Endothelial cell of umbilical vein (primary cell): ENCODE results near the gene ALDH7A1. TPM values are rescaled to one million over a fixed set of nuclear protein-coding genes. Genes with fewer than 3 reads are reported as not detected.

Experiments
- BruUV-seq: library from RNA; stranded (reverse); fragments of 400-500 nt; replicated peaks from 2 replicates; lab custom pipeline; 2021; lab: Mats Ljungman, UMichigan
- CTCF ChIA-PET: fragments of 300-600, 350-600 bp; sonication (Branson Sonifier 250); formaldehyde crosslinking; loops from one replicate; lab custom pipeline; 2021; ENCODE audit warnings: antibody characterized with exemption, inconsistent platforms; lab: Charles Lee
- POLR2A ChIA-PET: fragments of 300-600, 350-600 bp; sonication (Branson Sonifier 250); formaldehyde crosslinking; loops from one replicate; lab custom pipeline; 2021; ENCODE audit warnings: antibody characterized with exemption, inconsistent platforms; lab: Charles Lee
- DNase-seq: peaks from one replicate; pipeline ENCODE4 v3.0.0-alpha.2; 2011; ENCODE audit warnings: low read depth, low spot score
- FAIRE-seq: peaks from 2 replicates; lab custom pipeline; 2011; peaks lifted over from hg19 to GRCh38; lab: Jason Lieb, UNC
- H2AFZ ChIP-seq: 2 replicates; pipeline ENCODE4 v1.6.0; 2012; ENCODE audit warnings: low read depth, low read length, control low read depth, inconsistent platforms
- H3K27ac ChIP-seq: 2 replicates; pipeline ENCODE4 v1.5.1; 2011; ENCODE audit warnings: low read depth, mild to moderate bottlenecking, control low read depth, low read length, moderate library complexity; ENCODE audit not compliant: insufficient read depth
- H3K27me3 ChIP-seq, 2 experiments: 2 replicates each; pipeline versions ENCODE4 v1.6.0 to v1.6.1; 2011; ENCODE audit warnings: low read length in 2 of 2, mixed read lengths in 1 of 2; ENCODE audit not compliant: control insufficient read depth in 2 of 2, insufficient read depth in 2 of 2
- H3K36me3 ChIP-seq, 2 experiments: 2 replicates in 1 of 2; 3 replicates in 1 of 2; pipeline ENCODE4 v1.5.1; 2011; ENCODE audit warnings: low read length in 2 of 2, mild to moderate bottlenecking in 1 of 2, moderate library complexity in 1 of 2; ENCODE audit not compliant: control insufficient read depth in 2 of 2, insufficient read depth in 2 of 2; ENCODE audit errors: extremely low read depth in 1 of 2
- H3K4me1 ChIP-seq: 3 replicates; pipeline ENCODE4 v1.5.1; 2011; ENCODE audit warnings: mild to moderate bottlenecking, low read length; ENCODE audit not compliant: control insufficient read depth, insufficient read depth; ENCODE audit errors: extremely low read depth
- H3K4me2 ChIP-seq: 2 replicates; pipeline ENCODE4 v1.6.1; 2011; ENCODE audit warnings: low read length, control low read depth, mixed read lengths; ENCODE audit not compliant: insufficient read depth
- H3K4me3 ChIP-seq, 3 experiments: fragments of 200-600 bp in 1 of 3; sonication (generic), shearing (Covaris generic) in 1 of 3; replicated peaks in 1 of 3; 2 replicates each; pipeline ENCODE4 v1.5.1; 2011 to 2016; ENCODE audit warnings: control low read depth in 3 of 3, low read length in 3 of 3, mild to moderate bottlenecking in 2 of 3, inconsistent platforms in 1 of 3, low read depth in 1 of 3, moderate library complexity in 1 of 3; ENCODE audit not compliant: insufficient read depth in 1 of 3
- H3K79me2 ChIP-seq: 2 replicates; pipeline ENCODE4 v1.6.0; 2012; ENCODE audit warnings: low read length, inconsistent platforms; ENCODE audit not compliant: control insufficient read depth, insufficient read depth
- H3K9ac ChIP-seq: replicated peaks from 2 replicates; pipeline ENCODE3; 2011; ENCODE audit warnings: low read length, control low read depth; ENCODE audit not compliant: insufficient read depth; ENCODE audit errors: extremely low read depth
- H3K9me1 ChIP-seq: replicated peaks from 3 replicates; pipeline ENCODE4 v1.6.0; 2011; ENCODE audit warnings: mild to moderate bottlenecking, low read length; ENCODE audit not compliant: control insufficient read depth, insufficient read depth; ENCODE audit errors: extremely low read depth
- H3K9me3 ChIP-seq: replicated peaks from 2 replicates; pipeline ENCODE4 v1.5.1; 2012; ENCODE audit warnings: low read length, inconsistent platforms; ENCODE audit not compliant: control insufficient read depth, insufficient read depth
- H4K20me1 ChIP-seq: replicated peaks from 2 replicates; pipeline ENCODE3; 2011; ENCODE audit warnings: mild to moderate bottlenecking, low read length; ENCODE audit not compliant: control insufficient read depth, insufficient read depth; ENCODE audit errors: extremely low read depth
- FOS ChIP-seq: IDR thresholded peaks from 2 replicates; pipeline ENCODE4 v1.6.1; 2011; ENCODE audit warnings: mild to moderate bottlenecking, low read length, moderate library complexity, borderline replicate concordance; ENCODE audit not compliant: insufficient read depth
- GATA2 ChIP-seq: IDR thresholded peaks from 2 replicates; pipeline ENCODE4 v1.7.0; 2011; ENCODE audit warnings: low read depth, mild to moderate bottlenecking, moderate library complexity, mixed read lengths, low read length; ENCODE audit not compliant: insufficient read length, insufficient read depth
- JUN ChIP-seq: IDR thresholded peaks from 2 replicates; pipeline ENCODE4 v1.6.1; 2011; ENCODE audit warnings: borderline replicate concordance, low read depth; ENCODE audit not compliant: insufficient read length, insufficient read depth
- MYC ChIP-seq: IDR thresholded peaks from one replicate; pipeline ENCODE4 v1.6.1; 2011; ENCODE audit warnings: mild to moderate bottlenecking, low read depth, low read length
- POLR2A ChIP-seq: IDR thresholded peaks from 2 replicates; pipeline ENCODE4 v1.6.1; 2012; ENCODE audit warnings: low read depth, mild to moderate bottlenecking, control low read depth, low read length
- POLR2AphosphoS5 ChIP-seq: IDR thresholded peaks from 2 replicates; pipeline ENCODE4 v1.6.1; 2012; ENCODE audit warnings: low read depth, mild to moderate bottlenecking, control low read depth, low read length, moderate library complexity; ENCODE audit not compliant: insufficient read depth
- dilution Hi-C: fragments of 300-500 bp; cut with MboI; formaldehyde crosslinking; loops from one replicate; pipeline ENCODE4 v1.15.0; 2019; ENCODE audit warnings: low sequenced_read_pairs; ENCODE audit not compliant: extremely low pct_ligation_motif_present
- intact Hi-C: fragments of 100-400 bp; cut with micrococcal nuclease; formaldehyde crosslinking; loops from one replicate; pipeline ENCODE4 v1.10.0; 2022
- polyA plus RNA-seq, 4 experiments: library from polyadenylated mRNA; depleted of rRNA in 3 of 4; stranded (reverse) in 3 of 4; unstranded in 1 of 4; fragments of >200 nt; gene quantifications; 2 replicates each; pipeline versions ENCODE4 v1.2.1 to v1.2.3, GENCODE V29; 2011 to 2012; ENCODE audit warnings: missing spikeins in 1 of 4
- total RNA-seq: library from RNA; stranded (reverse); gene quantifications from 2 replicates; pipeline ENCODE4 v1.2.3, GENCODE V29; 2021
- TF ChIP-seq, protein P1 (sequence below): IDR thresholded peaks from 2 replicates; pipeline ENCODE4 v1.6.1; 2011; ENCODE audit not compliant: insufficient read depth, insufficient read length
- TF ChIP-seq, protein P2 (sequence below), 2 donors: IDR thresholded peaks; 1 replicate in 1 of 2; 2 replicates in 1 of 2; pipeline ENCODE4 v1.5.1; 2011; ENCODE audit warnings: low read length in 2 of 2, mild to moderate bottlenecking in 2 of 2, moderate library complexity in 2 of 2, control low read depth in 1 of 2, inconsistent platforms in 1 of 2, low read depth in 1 of 2; ENCODE audit not compliant: insufficient read depth in 1 of 2; ENCODE audit errors: extremely low read depth in 1 of 2

Gene ALDH7A1
- total and polyA plus RNA-seq, 2 donors (not counting 3 experiments of a cell fraction or from before 2014, with no cell fraction given), result 43.6 to 103 TPM

- Histone ChIP-seq H3K27ac (peak overlapping the region; percentile 64), H3K4me1 (peaks cover 34% of the 10 kb centered on the region), H3K79me2 (peaks cover 14% of the 10 kb centered on the region), H2AFZ (peak overlapping the region; percentile 23), H3K4me3 (no peak overlapping the region), H3K9me3 (no peaks in the 10 kb centered on the region), H4K20me1 (no peaks in the 10 kb centered on the region), H3K9me1 (no peaks in the 10 kb centered on the region), H3K4me2 (peak overlapping the region; percentile 43), H3K9ac (no peak overlapping the region), H3K27me3 (no peaks in the 10 kb centered on the region), H3K36me3 (no peaks in the 10 kb centered on the region)
- dilution Hi-C loops, result no loop called here
- intact Hi-C loops, result loop anchor here (2.0 kb wide), 1 partner anchor 1946 kb away; no protein-coding TSS in a partner anchor
- DNase-seq (peak; percentile 92), FAIRE-seq (peak; percentile 94)
- TF ChIP-seq, protein P1, sequence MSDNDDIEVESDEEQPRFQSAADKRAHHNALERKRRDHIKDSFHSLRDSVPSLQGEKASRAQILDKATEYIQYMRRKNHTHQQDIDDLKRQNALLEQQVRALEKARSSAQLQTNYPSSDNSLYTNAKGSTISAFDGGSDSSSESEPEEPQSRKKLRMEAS, result no peak
- TF ChIP-seq FOS (peak; percentile 88), JUN (peak; percentile 83)
- BruUV-seq, result no TSS peak
- CTCF ChIA-PET, result interaction anchor here (0.5 to 1.2 kb wide), 4 partner anchors 13 to 252 kb away, joined by 3 read pairs; no protein-coding TSS in a partner anchor
- POLR2A ChIA-PET, result no interaction called here
These were observed 2.1 kb upstream of the ALDH7A1 start for GRCh38 chr5:126597156-126597555.

DNA sequence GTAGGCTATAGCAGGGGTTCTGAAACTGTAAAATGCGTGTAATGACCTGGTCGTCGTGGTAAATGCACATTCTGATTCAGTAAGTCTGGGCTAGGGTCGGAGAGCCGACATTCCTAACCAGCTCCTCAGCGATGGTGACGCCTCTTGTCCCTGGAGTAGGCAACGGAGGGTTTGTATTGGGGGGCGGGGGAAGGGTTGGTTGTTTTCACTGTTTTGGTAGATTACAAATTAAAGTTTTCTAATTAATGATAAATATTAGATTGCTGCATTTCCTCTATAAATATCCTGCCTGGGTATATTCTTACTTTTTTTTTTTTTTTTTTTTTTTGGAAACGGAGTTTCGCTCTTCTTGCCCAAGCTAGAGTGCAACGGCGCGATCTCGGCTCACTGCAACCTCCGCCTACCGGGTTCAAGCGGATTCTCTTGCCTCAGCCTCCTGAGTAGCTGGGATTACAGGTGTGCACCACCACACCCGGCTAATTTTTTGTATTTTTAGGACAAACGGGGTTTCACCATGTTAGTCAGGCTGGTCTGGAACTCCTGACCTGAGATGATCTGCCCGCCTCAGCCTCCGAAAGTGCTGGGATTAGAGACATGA lies 566 bp upstream of the ALDH7A1 start:
- Histone ChIP-seq H3K4me3 (peak overlapping the region in 2 of 3 experiments; percentile 24 to 58), H4K20me1 (no peaks in the 10 kb centered on the region), H3K4me2 (peak overlapping the region; percentile 41), H3K36me3 (no peaks in the 10 kb centered on the region), H2AFZ (peak overlapping the region; percentile 72), H3K9me1 (no peaks in the 10 kb centered on the region), H3K27ac (peak overlapping the region; percentile 68), H3K27me3 (no peaks in the 10 kb centered on the region), H3K9me3 (no peaks in the 10 kb centered on the region), H3K4me1 (peaks cover 32% of the 10 kb centered on the region), H3K79me2 (peaks cover 2% of the 10 kb centered on the region), H3K9ac (peak overlapping the region; percentile 59)
- CTCF ChIA-PET, result interaction anchor here (0.7 to 2.0 kb wide), 25 partner anchors 9 to 257 kb away, joined by 3 to 18 read pairs (median 5); partner anchors contain the start of gene GRAMD2B
- no peak for DNase-seq
- dilution Hi-C loops, result no loop called here
- intact Hi-C loops, result loop anchor here (1.0 to 2.0 kb wide), 5 partner anchors 51 to 1945 kb away; partner anchors contain the start of gene GRAMD2B
- TSS peak; percentile 57 for BruUV-seq
- FAIRE-seq, result no peak
- no peak for TF ChIP-seq POLR2AphosphoS5
- no peak for TF ChIP-seq MYC
- no peak for TF ChIP-seq POLR2A
- TF ChIP-seq, protein P1, result no peak
- TF ChIP-seq JUN, result no peak
- TF ChIP-seq GATA2, result no peak
- TF ChIP-seq, protein P2, sequence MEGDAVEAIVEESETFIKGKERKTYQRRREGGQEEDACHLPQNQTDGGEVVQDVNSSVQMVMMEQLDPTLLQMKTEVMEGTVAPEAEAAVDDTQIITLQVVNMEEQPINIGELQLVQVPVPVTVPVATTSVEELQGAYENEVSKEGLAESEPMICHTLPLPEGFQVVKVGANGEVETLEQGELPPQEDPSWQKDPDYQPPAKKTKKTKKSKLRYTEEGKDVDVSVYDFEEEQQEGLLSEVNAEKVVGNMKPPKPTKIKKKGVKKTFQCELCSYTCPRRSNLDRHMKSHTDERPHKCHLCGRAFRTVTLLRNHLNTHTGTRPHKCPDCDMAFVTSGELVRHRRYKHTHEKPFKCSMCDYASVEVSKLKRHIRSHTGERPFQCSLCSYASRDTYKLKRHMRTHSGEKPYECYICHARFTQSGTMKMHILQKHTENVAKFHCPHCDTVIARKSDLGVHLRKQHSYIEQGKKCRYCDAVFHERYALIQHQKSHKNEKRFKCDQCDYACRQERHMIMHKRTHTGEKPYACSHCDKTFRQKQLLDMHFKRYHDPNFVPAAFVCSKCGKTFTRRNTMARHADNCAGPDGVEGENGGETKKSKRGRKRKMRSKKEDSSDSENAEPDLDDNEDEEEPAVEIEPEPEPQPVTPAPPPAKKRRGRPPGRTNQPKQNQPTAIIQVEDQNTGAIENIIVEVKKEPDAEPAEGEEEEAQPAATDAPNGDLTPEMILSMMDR (IDR thresholded peaks at IDR 0.05; ENCODE audit: extremely low read depth in 1 of 2, insufficient read depth in 1 of 2, low read depth in 1 of 2, low read length in 2 of 2), result no peak
- POLR2A ChIA-PET, result interaction anchor here (0.7 kb wide), 1 partner anchor 45 kb away, joined by 5 read pairs; no protein-coding TSS in a partner anchor
